Activated CD4-positive, alpha-beta memory T cell treated with anti-CD3 and anti-CD28 coated beads for 36 hours (primary cell): Measurements from ENCODE around the gene ZFP1. TPM values are rescaled to one million over a fixed set of nuclear protein-coding genes. Genes with fewer than 3 reads are reported as not detected.

Source experiments
- CTCF ChIA-PET: fragments of 350-600 bp; sonication (Branson Sonifier 250); formaldehyde crosslinking; loops from one replicate; lab custom pipeline; 2021; ENCODE audit warnings: antibody characterized with exemption, inconsistent platforms; lab: Charles Lee
- POLR2A ChIA-PET: fragments of 350-600 bp; sonication (Branson Sonifier 250); formaldehyde crosslinking; loops from one replicate; lab custom pipeline; 2021; ENCODE audit warnings: antibody characterized with exemption; lab: Charles Lee
- DNase-seq: peaks from one replicate; pipeline ENCODE4 v3.0.0-alpha.2; 2020
- H3K27ac Mint-ChIP-seq: one replicate; pipeline ENCODE4 v1.8.0; 2021; ENCODE audit warnings: mixed read lengths
- H3K27me3 Mint-ChIP-seq: one replicate; pipeline ENCODE4 v1.8.0; 2021; ENCODE audit warnings: mixed read lengths
- H3K36me3 Mint-ChIP-seq: one replicate; pipeline ENCODE4 v1.8.0; 2021; ENCODE audit warnings: mixed read lengths
- H3K4me1 Mint-ChIP-seq: one replicate; pipeline ENCODE4 v1.8.0; 2021; ENCODE audit warnings: low read depth, mixed read lengths
- H3K4me3 Mint-ChIP-seq: one replicate; pipeline ENCODE4 v1.8.0; 2021; ENCODE audit warnings: mild to moderate bottlenecking, mixed read lengths
- H3K9me3 Mint-ChIP-seq: one replicate; pipeline ENCODE4 v1.8.0; 2021; ENCODE audit warnings: mixed read lengths
- intact Hi-C: fragments of 100-400 bp; cut with micrococcal nuclease; formaldehyde crosslinking; loops from one replicate; pipeline ENCODE4 v1.15.1; 2023
- total RNA-seq, 2 experiments: library from RNA; stranded (reverse); gene quantifications; one replicate each; pipeline ENCODE4 v1.2.3, GENCODE V29; 2021

The ZFP1 gene
- total RNA-seq, 2 experiments from 2014 or later = 17.2 to 19.4 TPM

DNA sequence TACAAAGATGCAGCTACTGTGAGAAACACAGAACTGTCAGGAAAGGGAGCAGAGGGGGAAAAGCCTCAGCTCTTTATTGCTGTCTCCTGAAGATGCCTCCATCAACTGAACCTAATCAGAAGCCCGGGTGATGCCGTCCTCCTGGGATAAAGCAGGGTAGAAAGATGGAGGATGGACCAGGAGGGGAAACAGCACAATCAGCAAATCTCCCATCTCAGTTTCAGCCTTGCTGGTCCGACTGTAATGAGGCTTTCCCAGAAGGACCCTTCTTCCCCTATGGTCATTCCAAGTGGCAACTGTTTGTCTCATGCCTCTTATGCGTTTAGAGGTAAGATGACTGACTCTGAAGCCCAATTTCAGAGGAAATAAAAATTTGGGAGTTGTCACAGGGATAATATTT lies 24.3 kb downstream of the ZFP1 start:
- CTCF ChIA-PET = no interaction called here
- H3K9me3 Mint-ChIP-seq = peaks cover 87% of the 10 kb centered on the region
- no peak for DNase-seq
- no peaks in the 10 kb centered on the region for H3K4me1 Mint-ChIP-seq
- no peaks in the 10 kb centered on the region for H3K27me3 Mint-ChIP-seq
- intact Hi-C loops = no loop called here
- H3K36me3 Mint-ChIP-seq = peaks cover 62% of the 10 kb centered on the region
- POLR2A ChIA-PET = no interaction called here
- no peak overlapping the region for H3K4me3 Mint-ChIP-seq
- H3K27ac Mint-ChIP-seq = no peak overlapping the region

DNA sequence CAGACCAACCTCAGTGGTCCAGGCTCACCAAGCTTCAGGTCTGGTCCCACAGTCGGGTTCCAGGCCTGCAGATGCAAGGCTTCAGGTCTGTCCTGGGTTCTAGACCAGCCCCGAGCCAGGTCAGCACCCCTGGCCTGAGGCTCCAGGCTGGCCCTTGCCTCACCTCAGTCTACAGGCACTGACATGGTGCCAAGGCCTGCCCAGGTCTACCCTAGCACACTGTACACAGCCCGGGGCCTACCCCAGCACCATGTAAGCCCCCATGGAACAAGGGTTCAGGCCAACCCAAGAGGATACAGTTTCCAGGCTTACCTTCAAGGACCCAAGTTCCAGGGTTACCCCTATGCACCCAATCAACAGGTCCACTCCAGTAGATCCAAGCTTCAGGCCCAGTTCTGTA lies 26.8 kb downstream of the ZFP1 start:
- ChIA-PET POLR2A (no interaction called here), CTCF (no interaction called here)
- intact Hi-C loops = no loop called here
- Mint-ChIP-seq H3K9me3 (peaks cover 68% of the 10 kb centered on the region), H3K27me3 (no peaks in the 10 kb centered on the region), H3K4me3 (no peak overlapping the region), H3K36me3 (peaks cover 37% of the 10 kb centered on the region), H3K4me1 (no peaks in the 10 kb centered on the region), H3K27ac (no peak overlapping the region)
- DNase-seq = no peak

GRCh38 chr16:75176926-75177325 lies 28.6 kb downstream of the ZFP1 start:
- no peak overlapping the region for H3K4me3 Mint-ChIP-seq
- no peak for DNase-seq
- H3K36me3 Mint-ChIP-seq = peaks cover 18% of the 10 kb centered on the region
- H3K9me3 Mint-ChIP-seq = peaks cover 50% of the 10 kb centered on the region
- intact Hi-C loops = no loop called here
- H3K4me1 Mint-ChIP-seq = no peaks in the 10 kb centered on the region
- ChIA-PET POLR2A (no interaction called here), CTCF (interaction anchor here (1.5 kb wide), 1 partner anchor 22 kb away, joined by 4 read pairs; no protein-coding TSS in a partner anchor)
- H3K27ac Mint-ChIP-seq = no peak overlapping the region
- no peaks in the 10 kb centered on the region for H3K27me3 Mint-ChIP-seq

- Mint-ChIP-seq H3K4me3 (no peak overlapping the region), H3K4me1 (no peaks in the 10 kb centered on the region), H3K36me3 (peaks cover 9% of the 10 kb centered on the region), H3K27ac (no peak overlapping the region), H3K9me3 (peaks cover 28% of the 10 kb centered on the region), H3K27me3 (peaks cover 2% of the 10 kb centered on the region)
- DNase-seq = no peak
- intact Hi-C loops = no loop called here
- ChIA-PET POLR2A (no interaction called here), CTCF (no interaction called here)
Observed at GRCh38 chr16:75179208-75179607, 30.9 kb downstream of the ZFP1 start.

GRCh38 chr16:75181630-75182029 lies 33.3 kb downstream of the ZFP1 start:
- no peak overlapping the region for H3K4me3 Mint-ChIP-seq
- no peak overlapping the region for H3K27ac Mint-ChIP-seq
- H3K4me1 Mint-ChIP-seq = no peaks in the 10 kb centered on the region
- no peak for DNase-seq
- peaks cover 13% of the 10 kb centered on the region for H3K9me3 Mint-ChIP-seq
- intact Hi-C loops = no loop called here
- peaks cover 4% of the 10 kb centered on the region for H3K36me3 Mint-ChIP-seq
- H3K27me3 Mint-ChIP-seq = peaks cover 2% of the 10 kb centered on the region
- CTCF ChIA-PET = interaction anchor here (0.6 kb wide), 2 partner anchors 160 to 492 kb away, joined by 3 read pairs; no protein-coding TSS in a partner anchor
- POLR2A ChIA-PET = no interaction called here

GRCh38 chr16:75188832-75189477 lies 40.6 kb downstream of the ZFP1 start:
- CTCF ChIA-PET = interaction anchor here (1.3 to 2.5 kb wide), 2 partner anchors 10 kb away, joined by 6 to 14 read pairs; no protein-coding TSS in a partner anchor

GRCh38 chr16:75189638-75190245 lies 41.4 kb downstream of the ZFP1 start:
- POLR2A ChIA-PET = no interaction called here
- CTCF ChIA-PET = interaction anchor here (2.5 kb wide), 1 partner anchor 10 kb away, joined by 14 read pairs; no protein-coding TSS in a partner anchor
- peaks cover 5% of the 10 kb centered on the region for H3K27me3 Mint-ChIP-seq
- H3K36me3 Mint-ChIP-seq = no peaks in the 10 kb centered on the region
- H3K4me1 Mint-ChIP-seq = no peaks in the 10 kb centered on the region
- no peak overlapping the region for H3K4me3 Mint-ChIP-seq
- no peaks in the 10 kb centered on the region for H3K9me3 Mint-ChIP-seq
- DNase-seq = no peak
- intact Hi-C loops = no loop called here
- no peak overlapping the region for H3K27ac Mint-ChIP-seq

More at GRCh38 chr16:75188832-75189477, 40.6 kb downstream of the ZFP1 start:
- peaks cover 5% of the 10 kb centered on the region for H3K27me3 Mint-ChIP-seq
- no peak overlapping the region for H3K27ac Mint-ChIP-seq
- intact Hi-C loops = no loop called here
- H3K36me3 Mint-ChIP-seq = no peaks in the 10 kb centered on the region
- no peak for DNase-seq
- no peaks in the 10 kb centered on the region for H3K4me1 Mint-ChIP-seq
- H3K4me3 Mint-ChIP-seq = no peak overlapping the region
- H3K9me3 Mint-ChIP-seq = no peaks in the 10 kb centered on the region
- POLR2A ChIA-PET = no interaction called here

DNA sequence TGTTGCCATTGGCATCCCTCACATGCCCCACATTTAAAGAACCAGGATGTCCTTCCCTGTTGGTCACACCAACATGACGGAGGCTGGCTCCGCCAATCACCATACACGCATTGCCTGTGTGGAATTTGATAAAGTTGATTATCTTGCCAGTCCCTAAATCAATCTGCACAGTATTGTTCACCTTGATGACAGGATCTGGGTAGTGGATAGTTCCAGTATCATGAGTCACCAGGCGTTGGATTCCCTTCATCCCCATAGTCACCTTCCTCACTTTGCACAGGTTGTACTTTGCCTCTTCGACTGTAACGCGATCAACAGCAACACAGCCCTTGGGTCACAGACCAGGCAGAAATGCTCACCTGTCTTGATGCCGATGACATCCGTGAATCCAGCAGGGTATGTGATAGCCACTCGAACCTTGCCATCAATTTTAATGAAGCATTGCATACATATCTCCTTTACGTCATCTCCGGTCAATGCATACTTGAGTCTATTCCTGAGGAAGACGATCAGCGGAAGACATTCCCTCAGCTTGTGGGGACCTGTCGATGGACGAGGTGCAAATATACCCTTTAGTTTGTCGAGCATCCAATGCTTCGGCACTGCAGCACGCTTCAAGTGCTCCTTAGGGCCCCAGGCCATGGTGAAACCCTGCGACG lies 44.4 kb downstream of the ZFP1 start:
- H3K4me1 Mint-ChIP-seq = no peaks in the 10 kb centered on the region
- ChIA-PET POLR2A (no interaction called here), CTCF (no interaction called here)
- DNase-seq = no peak
- H3K9me3 Mint-ChIP-seq = no peaks in the 10 kb centered on the region
- H3K27ac Mint-ChIP-seq = no peak overlapping the region
- intact Hi-C loops = no loop called here
- peaks cover 10% of the 10 kb centered on the region for H3K27me3 Mint-ChIP-seq
- H3K4me3 Mint-ChIP-seq = no peak overlapping the region
- no peaks in the 10 kb centered on the region for H3K36me3 Mint-ChIP-seq

- Mint-ChIP-seq H3K4me1 (no peaks in the 10 kb centered on the region), H3K36me3 (no peaks in the 10 kb centered on the region), H3K9me3 (no peaks in the 10 kb centered on the region), H3K4me3 (no peak overlapping the region), H3K27ac (no peak overlapping the region), H3K27me3 (peaks cover 15% of the 10 kb centered on the region)
- ChIA-PET CTCF (no interaction called here), POLR2A (no interaction called here)
- DNase-seq = no peak
- intact Hi-C loops = no loop called here
Observed at GRCh38 chr16:75193265-75193650, 44.9 kb downstream of the ZFP1 start.

DNA sequence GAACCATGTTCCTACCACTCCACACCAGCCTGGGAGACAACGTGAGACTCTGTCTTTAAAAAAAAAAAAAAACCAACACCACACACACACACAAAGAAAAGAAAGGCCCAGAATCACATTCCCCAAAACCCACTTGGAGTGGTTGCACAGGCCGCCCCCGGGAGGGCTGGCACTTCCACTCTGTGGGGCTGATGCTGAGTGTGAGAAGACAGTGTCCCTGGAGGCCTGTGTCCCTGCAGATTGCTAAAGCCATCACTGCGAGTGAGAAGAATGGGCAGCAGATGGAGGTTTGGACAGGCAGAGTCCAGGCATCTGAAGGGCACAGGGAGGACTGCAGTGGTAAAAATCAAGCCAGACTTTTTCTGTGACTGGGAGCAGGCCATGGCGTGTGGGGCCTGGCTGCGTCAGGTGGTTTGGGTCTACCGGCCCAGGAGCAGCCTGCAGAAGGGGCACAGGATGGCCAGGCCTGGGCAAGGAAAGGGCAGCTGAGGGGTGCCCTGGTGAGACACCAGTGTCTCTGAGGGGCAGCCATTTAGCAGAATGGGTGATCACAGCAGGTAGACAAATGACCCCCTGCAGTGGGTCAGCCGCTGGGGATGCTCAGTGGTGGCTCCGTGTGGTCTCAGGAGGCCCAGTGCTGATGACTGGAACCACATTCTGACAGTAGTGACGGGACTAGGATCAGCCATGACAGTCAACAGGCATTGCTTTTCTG lies 45.6 kb downstream of the ZFP1 start:
- no peak overlapping the region for H3K4me3 Mint-ChIP-seq
- intact Hi-C loops = no loop called here
- no peak overlapping the region for H3K27ac Mint-ChIP-seq
- H3K9me3 Mint-ChIP-seq = no peaks in the 10 kb centered on the region
- ChIA-PET POLR2A (no interaction called here), CTCF (no interaction called here)
- no peaks in the 10 kb centered on the region for H3K4me1 Mint-ChIP-seq
- no peak for DNase-seq
- peaks cover 16% of the 10 kb centered on the region for H3K27me3 Mint-ChIP-seq
- H3K36me3 Mint-ChIP-seq = no peaks in the 10 kb centered on the region

DNA sequence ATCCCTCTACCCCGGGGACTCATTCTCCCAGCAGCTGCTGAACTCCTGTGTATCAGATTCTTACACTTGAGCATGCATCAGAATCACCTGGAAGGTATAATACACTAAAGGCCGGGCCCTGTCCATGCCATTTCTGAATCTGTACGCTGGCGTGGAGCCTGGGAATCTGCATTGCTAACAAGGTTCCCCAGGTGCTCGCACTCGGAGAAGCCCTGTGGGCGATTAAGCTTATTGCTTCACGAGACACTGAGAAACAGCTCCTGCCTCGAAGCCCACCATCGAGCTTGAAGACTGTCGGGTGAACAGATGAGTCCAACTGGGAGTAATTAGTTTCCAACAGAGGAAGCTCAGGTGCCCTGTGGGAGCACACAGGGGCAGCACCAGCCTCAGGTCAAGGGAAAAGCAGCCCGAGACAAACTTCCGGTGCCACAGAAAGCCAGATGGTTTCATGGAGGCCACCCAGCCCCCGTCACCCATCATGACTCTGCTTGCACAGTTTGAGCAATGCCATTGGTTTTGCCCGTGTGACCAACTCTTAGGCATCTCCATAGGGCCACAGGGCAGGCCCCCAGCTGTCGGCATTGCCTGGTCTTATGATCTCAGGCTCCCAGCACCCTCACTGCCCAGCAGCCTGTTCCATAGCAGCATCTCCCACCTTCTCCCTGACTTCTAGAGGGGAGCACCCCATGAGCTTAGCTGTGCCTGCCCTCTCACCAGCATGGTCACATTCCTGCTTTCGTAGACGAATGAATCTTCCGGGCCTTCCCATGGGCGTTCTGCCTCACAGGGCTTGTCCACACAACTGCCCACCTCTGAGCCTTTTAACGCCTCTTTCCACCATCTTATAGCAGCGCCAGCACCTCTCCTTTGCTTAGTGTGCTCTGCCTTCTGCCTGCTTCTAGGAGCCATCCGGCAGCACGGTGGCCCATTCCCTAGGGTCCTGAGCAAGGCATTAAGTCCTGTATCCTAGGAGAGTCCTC lies 47.8 kb downstream of the ZFP1 start:
- ChIA-PET CTCF (interaction anchor here (1.0 kb wide), 1 partner anchor 189 kb away, joined by 7 read pairs; no protein-coding TSS in a partner anchor), POLR2A (no interaction called here)
- intact Hi-C loops = no loop called here
- peaks cover 13% of the 10 kb centered on the region for H3K27me3 Mint-ChIP-seq
- no peak overlapping the region for H3K4me3 Mint-ChIP-seq
- H3K27ac Mint-ChIP-seq = no peak overlapping the region
- H3K36me3 Mint-ChIP-seq = no peaks in the 10 kb centered on the region
- no peak for DNase-seq
- H3K9me3 Mint-ChIP-seq = no peaks in the 10 kb centered on the region
- H3K4me1 Mint-ChIP-seq = peaks cover 6% of the 10 kb centered on the region
